ENCODE data around the gene CYP2J2. TPM values are rescaled to one million over a fixed set of nuclear protein-coding genes. Genes with fewer than 3 reads are reported as not detected.
A peak's percentile ranks its signal among the peaks of the same experiment; 100 is the strongest.

The CYP2J2 gene
- total RNA-seq, 2 donors from 2014 or later = 2.3 to 4.9 TPM

GRCh38 chr1:59967780-59968179 lies 41.2 kb upstream of the CYP2J2 start:
- no peak overlapping the region for H3K4me3 ChIP-seq
- H3K4me1 ChIP-seq = peaks cover 28% of the 10 kb centered on the region
- WGBS, 2 donors = 41 to 47% methylated on average over 3 of the region's 3 CpGs
- DNase-seq (no peak), ATAC-seq (no peak)
- H3K27ac ChIP-seq = peak overlapping the region in 1 of 4 donors; percentile 47
- H3K27me3 ChIP-seq = no peaks in the 10 kb centered on the region
- no peaks in the 10 kb centered on the region for H3K9me3 ChIP-seq
- H3K36me3 ChIP-seq (replicated peaks in 1 of 2; ENCODE audit: insufficient read depth in 1 of 2, low read depth in 2 of 2) = no peaks in the 10 kb centered on the region
- intact Hi-C loops (cut with DNase I) = no loop called here
- TF ChIP-seq POLR2A (IDR thresholded peaks at IDR 0.05) (no peak), CTCF (IDR thresholded peaks at IDR 0.05) (no peak)

GRCh38 chr1:59967141-59967697 lies 40.6 kb upstream of the CYP2J2 start:
- Histone ChIP-seq H3K36me3 (replicated peaks in 1 of 2; ENCODE audit: insufficient read depth in 1 of 2, low read depth in 2 of 2) (no peaks in the 10 kb centered on the region), H3K27me3 (no peaks in the 10 kb centered on the region), H3K4me3 (no peak overlapping the region), H3K9me3 (no peaks in the 10 kb centered on the region), H3K27ac (peak overlapping the region in 1 of 4 donors; percentile 47), H3K4me1 (peaks cover 28% of the 10 kb centered on the region)
- no peak for TF ChIP-seq CTCF (IDR thresholded peaks at IDR 0.05)
- no peak for TF ChIP-seq POLR2A (IDR thresholded peaks at IDR 0.05)
- 45 to 48% methylated on average over 6 of the region's 6 CpGs for whole genome bisulfite sequencing, 2 donors
- no peak for ATAC-seq
- peak in 1 of 4 donors; percentile 15 for DNase-seq
- intact Hi-C loops (cut with DNase I) = no loop called here

GRCh38 chr1:59952065-59952464 lies 25.5 kb upstream of the CYP2J2 start:
- intact Hi-C loops (cut with DNase I) = no loop called here
- Histone ChIP-seq H3K4me3 (no peak overlapping the region), H3K9me3 (no peaks in the 10 kb centered on the region), H3K27ac (no peak overlapping the region), H3K4me1 (no peaks in the 10 kb centered on the region), H3K27me3 (no peaks in the 10 kb centered on the region), H3K36me3 (replicated peaks in 1 of 2; ENCODE audit: insufficient read depth in 1 of 2, low read depth in 2 of 2) (no peaks in the 10 kb centered on the region)
- DNase-seq (no peak), ATAC-seq (no peak)
- TF ChIP-seq CTCF (IDR thresholded peaks at IDR 0.05) = no peak
- TF ChIP-seq POLR2A (IDR thresholded peaks at IDR 0.05) = no peak
- WGBS, 2 donors = 84 to 94% methylated on average over 2 of the region's 2 CpGs

- no peak overlapping the region for H3K4me3 ChIP-seq
- DNase-seq (no peak), ATAC-seq (no peak)
- no peak for TF ChIP-seq CTCF (IDR thresholded peaks at IDR 0.05)
- TF ChIP-seq POLR2A (IDR thresholded peaks at IDR 0.05) = no peak
- no peaks in the 10 kb centered on the region for H3K4me1 ChIP-seq
- H3K36me3 ChIP-seq (replicated peaks in 1 of 2; ENCODE audit: insufficient read depth in 1 of 2, low read depth in 2 of 2) = no peaks in the 10 kb centered on the region
- intact Hi-C loops (cut with DNase I) = loop anchor here (5.0 kb wide), 1 partner anchor 67 kb away; no protein-coding TSS in a partner anchor
- H3K27me3 ChIP-seq = no peaks in the 10 kb centered on the region
- H3K9me3 ChIP-seq = no peaks in the 10 kb centered on the region
- H3K27ac ChIP-seq = no peak overlapping the region
Measured at GRCh38 chr1:59949648-59950047, 23.1 kb upstream of the CYP2J2 start.

GRCh38 chr1:59948990-59949389 lies 22.4 kb upstream of the CYP2J2 start:
- Histone ChIP-seq H3K27ac (no peak overlapping the region), H3K4me3 (no peak overlapping the region), H3K9me3 (no peaks in the 10 kb centered on the region), H3K27me3 (no peaks in the 10 kb centered on the region), H3K36me3 (replicated peaks in 1 of 2; ENCODE audit: insufficient read depth in 1 of 2, low read depth in 2 of 2) (no peaks in the 10 kb centered on the region), H3K4me1 (no peaks in the 10 kb centered on the region)
- ATAC-seq (no peak), DNase-seq (no peak)
- intact Hi-C loops (cut with DNase I) = loop anchor here (5.0 kb wide), 1 partner anchor 67 kb away; no protein-coding TSS in a partner anchor
- WGBS, 2 donors = 32 to 47% methylated on average over 1 of the region's 1 CpG
- TF ChIP-seq CTCF (IDR thresholded peaks at IDR 0.05) (no peak), POLR2A (IDR thresholded peaks at IDR 0.05) (no peak)

Data from body of pancreas (tissue), 4 donors.